Lung (tissue), 12 donors: ENCODE results near the gene MKLN1. TPM values are rescaled to one million over a fixed set of nuclear protein-coding genes. Genes with fewer than 3 reads are reported as not detected.

Experiments used
- ATAC-seq: fragments of 200-7000 bp; cut with Tn5 transposase; one replicate; pipeline ENCODE4 v1.9.1; 2020; ENCODE audit warnings: moderate number of reproducible peaks; ENCODE audit not compliant: insufficient read depth, low FRiP score
- DNase-seq, 3 donors: peaks; one replicate each; pipeline ENCODE4 v3.0.0-alpha.2; 2013 to 2017
- H3K27ac ChIP-seq, 2 donors: one replicate each; pipeline ENCODE4 v1.5.1; 2013; ENCODE audit warnings: mild to moderate bottlenecking in 2 of 2, moderate library complexity in 2 of 2, control low read depth in 1 of 2, inconsistent platforms in 1 of 2, low read depth in 1 of 2, low read length in 1 of 2
- H3K27me3 ChIP-seq, 3 donors: one replicate each; pipeline ENCODE4 v1.5.1; 2013; ENCODE audit warnings: low read length in 2 of 3; ENCODE audit not compliant: control insufficient read depth in 3 of 3, insufficient read depth in 3 of 3
- H3K36me3 ChIP-seq, 4 donors: one replicate each; pipeline ENCODE4 v1.5.1; 2013; ENCODE audit warnings: low read length in 4 of 4, mild to moderate bottlenecking in 1 of 4, moderate library complexity in 1 of 4; ENCODE audit not compliant: control insufficient read depth in 4 of 4, insufficient read depth in 4 of 4
- H3K4me1 ChIP-seq, 5 donors: one replicate each; pipeline ENCODE4 v1.5.1; 2013; ENCODE audit warnings: low read length in 5 of 5, mild to moderate bottlenecking in 2 of 5, moderate library complexity in 1 of 5; ENCODE audit not compliant: control insufficient read depth in 5 of 5, insufficient read depth in 5 of 5
- H3K4me3 ChIP-seq: one replicate; pipeline ENCODE4 v1.5.1; 2013; ENCODE audit warnings: mild to moderate bottlenecking, control low read depth, moderate library complexity
- H3K9ac ChIP-seq, 2 donors: one replicate each; pipeline ENCODE4 v1.5.1; 2013; ENCODE audit warnings: low read length in 2 of 2, control low read depth in 1 of 2; ENCODE audit not compliant: insufficient read depth in 1 of 2
- H3K9me3 ChIP-seq, 4 donors: one replicate each; pipeline ENCODE4 v1.5.1; 2013; ENCODE audit warnings: low read length in 3 of 4, mild to moderate bottlenecking in 1 of 4, moderate library complexity in 1 of 4; ENCODE audit not compliant: control insufficient read depth in 4 of 4, insufficient read depth in 3 of 4
- WGBS, 2 donors: extraction: QIAGEN DNeasy Blood & Tissue Kit; methylation state at CpG; one replicate each; pipeline ENCODE4 v1.1.7; 2013; 5-methylcytosine and 5-hydroxymethylcytosine counted together
- polyA plus RNA-seq, 2 donors: library from polyadenylated mRNA; stranded (reverse); fragments of 200-250 nt; gene quantifications; one replicate each; pipeline ENCODE4 v1.2.1, GENCODE V29; 2013
- total RNA-seq, 2 donors: library from RNA; depleted of rRNA in 1 of 2; stranded (reverse); fragments of >200 nt in 1 of 2; gene quantifications; one replicate each; pipeline ENCODE4 v1.2.1, GENCODE V29; 2014 to 2021
- TF ChIP-seq, protein P1 (sequence below): IDR thresholded peaks from 2 replicates; pipeline ENCODE4 v1.5.1; 2012; ENCODE audit warnings: mild to moderate bottlenecking; ENCODE audit errors: control extremely low read depth, extremely low read depth
- donor health status: control.
- donor health status: control.
- donor health status: Bipolar disorder and iron deficiency.
- donor health status: healthy.
- donor health status: DM: yes; HTN: yes; CAD: no.

MKLN1 gene
- total and polyA plus RNA-seq, 4 donors, result 11.6 to 135 (median 27.4) TPM

DNA sequence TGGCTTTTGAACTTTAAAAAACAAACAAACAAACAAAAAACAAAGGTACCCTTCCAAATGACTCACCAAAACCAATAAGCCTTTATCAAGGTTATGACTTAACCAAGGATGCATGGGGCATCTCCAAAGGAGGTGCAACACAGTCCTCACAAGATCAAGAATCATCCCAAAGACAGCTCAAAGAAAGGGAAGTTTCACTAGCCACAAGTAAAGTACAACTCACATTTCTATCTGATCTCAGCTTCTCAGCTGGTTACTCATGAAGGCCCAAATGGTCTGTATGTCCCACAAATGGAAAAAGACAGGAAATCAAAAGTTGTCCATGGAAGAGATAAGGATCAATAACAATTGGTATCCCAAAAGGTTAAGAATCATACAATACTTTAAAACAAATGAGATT is 6.0 kb upstream of the MKLN1 start:
- Histone ChIP-seq H3K27me3 (no peaks in the 10 kb centered on the region), H3K36me3 (no peaks in the 10 kb centered on the region), H3K4me1 (peaks cover 0 to 2% (median 0%) of the 10 kb centered on the region in 5 donors), H3K9me3 (no peaks in the 10 kb centered on the region), H3K4me3 (no peak overlapping the region), H3K27ac (no peak overlapping the region), H3K9ac (no peak overlapping the region)
- DNase-seq (no peak), ATAC-seq (no peak)
- TF ChIP-seq, protein P1, sequence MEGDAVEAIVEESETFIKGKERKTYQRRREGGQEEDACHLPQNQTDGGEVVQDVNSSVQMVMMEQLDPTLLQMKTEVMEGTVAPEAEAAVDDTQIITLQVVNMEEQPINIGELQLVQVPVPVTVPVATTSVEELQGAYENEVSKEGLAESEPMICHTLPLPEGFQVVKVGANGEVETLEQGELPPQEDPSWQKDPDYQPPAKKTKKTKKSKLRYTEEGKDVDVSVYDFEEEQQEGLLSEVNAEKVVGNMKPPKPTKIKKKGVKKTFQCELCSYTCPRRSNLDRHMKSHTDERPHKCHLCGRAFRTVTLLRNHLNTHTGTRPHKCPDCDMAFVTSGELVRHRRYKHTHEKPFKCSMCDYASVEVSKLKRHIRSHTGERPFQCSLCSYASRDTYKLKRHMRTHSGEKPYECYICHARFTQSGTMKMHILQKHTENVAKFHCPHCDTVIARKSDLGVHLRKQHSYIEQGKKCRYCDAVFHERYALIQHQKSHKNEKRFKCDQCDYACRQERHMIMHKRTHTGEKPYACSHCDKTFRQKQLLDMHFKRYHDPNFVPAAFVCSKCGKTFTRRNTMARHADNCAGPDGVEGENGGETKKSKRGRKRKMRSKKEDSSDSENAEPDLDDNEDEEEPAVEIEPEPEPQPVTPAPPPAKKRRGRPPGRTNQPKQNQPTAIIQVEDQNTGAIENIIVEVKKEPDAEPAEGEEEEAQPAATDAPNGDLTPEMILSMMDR, result no peak

DNA sequence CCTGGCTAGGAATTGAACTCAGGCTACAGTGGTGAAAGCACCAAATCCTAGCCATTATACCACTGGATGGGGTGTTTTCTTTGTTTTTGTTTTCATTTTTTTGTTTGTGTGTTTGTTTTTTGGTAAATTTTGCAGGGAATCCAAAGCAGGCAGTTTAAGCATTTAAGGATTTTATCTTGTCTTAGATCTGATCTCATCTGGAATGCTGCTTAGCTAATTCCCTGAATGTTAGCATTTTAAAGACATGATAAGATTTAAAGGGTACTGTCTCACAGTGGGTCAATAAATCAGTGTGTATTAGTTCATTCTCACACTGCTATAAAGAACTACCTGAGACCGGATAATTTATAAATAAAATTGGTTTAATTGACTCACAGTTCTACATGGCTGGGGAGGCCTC is 5.6 kb upstream of the MKLN1 start:
- H3K9me3 ChIP-seq, result no peaks in the 10 kb centered on the region
- no peak for ATAC-seq
- no peak overlapping the region for H3K4me3 ChIP-seq
- TF ChIP-seq, protein P1, result no peak
- H3K4me1 ChIP-seq, result peaks cover 0 to 6% (median 0%) of the 10 kb centered on the region in 5 donors
- WGBS, 2 donors, result 97% methylated on average over 1 of the region's 1 CpG
- H3K9ac ChIP-seq, result no peak overlapping the region
- no peak overlapping the region for H3K27ac ChIP-seq
- no peaks in the 10 kb centered on the region for H3K27me3 ChIP-seq
- H3K36me3 ChIP-seq, result no peaks in the 10 kb centered on the region
- no peak for DNase-seq

DNA sequence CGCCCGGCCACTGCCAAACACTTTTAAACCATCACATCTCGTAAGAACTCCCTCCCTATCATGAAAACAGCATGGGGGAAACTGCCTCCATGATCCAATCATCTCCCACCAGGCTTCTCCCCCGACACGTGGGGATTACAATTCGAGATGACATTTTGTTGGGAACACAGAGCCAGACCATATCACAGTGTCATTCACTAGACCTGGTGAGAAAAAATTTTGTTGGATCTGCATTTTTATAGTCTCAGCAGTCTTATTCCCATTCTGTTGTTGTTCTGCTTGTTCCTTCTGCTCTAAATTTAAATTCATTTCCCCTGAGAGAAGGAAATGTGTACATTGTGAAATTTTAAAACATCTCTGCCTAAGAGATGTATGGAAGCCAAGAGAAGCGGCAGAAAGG is 4.8 kb upstream of the MKLN1 start:
- Histone ChIP-seq H3K4me3 (no peak overlapping the region), H3K27ac (no peak overlapping the region), H3K4me1 (peaks cover 0 to 9% (median 0%) of the 10 kb centered on the region in 5 donors), H3K36me3 (peaks cover 0 to under 1% (median 0%) of the 10 kb centered on the region in 4 donors), H3K9me3 (no peaks in the 10 kb centered on the region), H3K27me3 (no peaks in the 10 kb centered on the region), H3K9ac (no peak overlapping the region)
- TF ChIP-seq, protein P1, result no peak
- peak in 1 of 3 donors; percentile 6 for DNase-seq
- ATAC-seq, result no peak
- WGBS, 2 donors, result 88 to 92% methylated on average over 7 of the region's 7 CpGs

DNA sequence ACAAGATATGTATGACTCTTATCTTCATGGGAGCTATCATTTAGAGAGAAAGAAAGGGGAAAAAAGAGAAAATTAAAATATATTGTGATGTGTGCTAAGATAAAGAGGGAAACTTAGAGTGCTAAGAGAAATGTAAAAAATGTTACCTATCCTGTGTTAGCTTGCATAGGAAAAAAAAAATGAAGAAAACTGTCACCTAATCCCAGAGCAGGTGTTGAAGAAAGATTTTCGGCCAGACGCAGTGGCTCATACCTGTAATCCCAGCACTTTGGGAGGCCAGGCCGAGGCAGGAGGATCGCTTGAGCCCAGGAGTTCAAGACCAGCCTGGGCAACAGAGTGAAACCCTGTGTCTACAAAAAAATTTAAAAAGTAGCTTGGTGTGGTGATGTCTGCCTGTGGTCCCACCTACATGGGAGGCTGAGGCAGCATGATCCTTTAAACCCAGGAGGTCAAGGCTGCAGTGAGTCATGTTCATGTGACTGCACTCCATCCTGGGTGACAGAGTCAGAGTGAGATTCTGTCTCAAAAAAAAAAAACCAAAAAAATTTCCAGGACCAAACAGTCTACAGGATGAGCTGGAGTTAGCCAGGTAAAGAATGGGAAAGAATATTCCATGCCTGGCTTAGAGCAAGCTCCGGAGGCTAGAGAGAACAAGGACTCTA is 2.4 kb upstream of the MKLN1 start:
- 95 to 97% methylated on average over 5 of the region's 5 CpGs for WGBS, 2 donors

More for the DNA sequence above, 2.4 kb upstream of the MKLN1 start:
- no peak overlapping the region for H3K4me3 ChIP-seq
- ATAC-seq (no peak), DNase-seq (no peak)
- H3K9me3 ChIP-seq, result no peaks in the 10 kb centered on the region
- H3K27me3 ChIP-seq, result no peaks in the 10 kb centered on the region
- TF ChIP-seq, protein P1, result no peak
- no peak overlapping the region for H3K9ac ChIP-seq
- no peak overlapping the region for H3K27ac ChIP-seq
- H3K36me3 ChIP-seq, result peaks cover 0 to 3% (median 0%) of the 10 kb centered on the region in 4 donors
- peaks cover 0 to 26% (median 9%) of the 10 kb centered on the region in 5 donors for H3K4me1 ChIP-seq
